Lower lobe of right lung (tissue), 2 donors: ENCODE results near the gene RPA3. TPM values are rescaled to one million over a fixed set of nuclear protein-coding genes. Genes with fewer than 3 reads are reported as not detected.
"Not testable (repeated sequence)": the region's sequence is repeated elsewhere in the genome, so short reads cannot be mapped to it uniquely, and the experiment has no call there.

Source experiments
- ATAC-seq, 2 donors: fragments of 200-7000 bp; cut with Tn5 transposase; one replicate each; pipeline ENCODE4 v1.9.1; 2020 to 2022; ENCODE audit warnings: mild to moderate bottlenecking in 2 of 2, moderate library complexity in 2 of 2
- DNase-seq: peaks from one replicate; pipeline ENCODE4 v3.0.0-alpha.2; 2020
- H3K27ac ChIP-seq: fragments of 200-600 bp; one replicate; pipeline ENCODE4 v1.8.0; 2022
- H3K27me3 ChIP-seq: fragments of 200-600 bp; one replicate; pipeline ENCODE4 v1.8.0; 2022; ENCODE audit warnings: low read depth
- H3K36me3 ChIP-seq: fragments of 200-600 bp; one replicate; pipeline ENCODE4 v1.8.0; 2022; ENCODE audit warnings: mild to moderate bottlenecking
- H3K4me1 ChIP-seq: fragments of 200-600 bp; one replicate; pipeline ENCODE4 v1.8.0; 2022
- H3K4me3 ChIP-seq: fragments of 200-600 bp; one replicate; pipeline ENCODE4 v1.8.0; 2022; ENCODE audit warnings: mild to moderate bottlenecking
- H3K9me3 ChIP-seq: fragments of 200-600 bp; one replicate; pipeline ENCODE4 v1.8.0; 2022
- intact Hi-C: fragments of 100-400 bp; cut with DNase I; formaldehyde crosslinking; loops from one replicate; pipeline ENCODE4 v1.11.0; 2022
- total RNA-seq: library from RNA; stranded (reverse); fragmentation: NEBNext Ultra II Directional; extraction: Animal tissue kit (Norgen Biotek cat#: 25700); gene quantifications from one replicate; pipeline ENCODE4 v1.2.1, GENCODE V29; 2021
- TF ChIP-seq, protein P1 (sequence below): fragments of 200-600 bp; IDR thresholded peaks from one replicate; pipeline ENCODE4 v1.8.0; 2022; ENCODE audit warnings: antibody characterized with exemption, mild to moderate bottlenecking
- donor health status: DM: no; HTN: yes; CAD: no; lungs with severe emphysema.

Gene RPA3
- total RNA-seq, 1 donor from 2014 or later = 27.4 TPM

DNA sequence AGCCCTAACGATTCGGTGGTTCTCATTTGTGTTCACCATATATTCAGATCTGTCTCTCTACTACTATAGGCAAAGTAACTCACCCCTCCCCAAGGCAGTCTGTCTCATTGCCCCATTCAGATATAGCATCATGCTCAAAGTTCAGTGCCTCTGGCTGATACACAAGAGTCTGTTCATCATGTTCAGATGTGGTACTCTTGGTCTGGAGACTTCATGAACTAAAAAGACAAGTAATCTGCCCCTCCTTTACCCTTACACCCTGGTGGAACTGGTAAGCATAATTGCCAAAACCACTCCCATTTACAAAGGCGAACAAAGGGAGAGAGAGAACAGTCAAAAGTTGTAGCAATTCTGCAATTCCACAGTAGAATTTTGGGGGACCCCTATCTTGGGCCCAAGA, 47.9 kb downstream of the RPA3 start:
- Histone ChIP-seq H3K4me3 (no peak overlapping the region), H3K36me3 (peaks cover 14% of the 10 kb centered on the region), H3K4me1 (peaks cover 8% of the 10 kb centered on the region), H3K27ac (no peak overlapping the region), H3K9me3 (no peaks in the 10 kb centered on the region), H3K27me3 (no peaks in the 10 kb centered on the region)
- ATAC-seq (no peak), DNase-seq (no peak)
- TF ChIP-seq, protein P1, sequence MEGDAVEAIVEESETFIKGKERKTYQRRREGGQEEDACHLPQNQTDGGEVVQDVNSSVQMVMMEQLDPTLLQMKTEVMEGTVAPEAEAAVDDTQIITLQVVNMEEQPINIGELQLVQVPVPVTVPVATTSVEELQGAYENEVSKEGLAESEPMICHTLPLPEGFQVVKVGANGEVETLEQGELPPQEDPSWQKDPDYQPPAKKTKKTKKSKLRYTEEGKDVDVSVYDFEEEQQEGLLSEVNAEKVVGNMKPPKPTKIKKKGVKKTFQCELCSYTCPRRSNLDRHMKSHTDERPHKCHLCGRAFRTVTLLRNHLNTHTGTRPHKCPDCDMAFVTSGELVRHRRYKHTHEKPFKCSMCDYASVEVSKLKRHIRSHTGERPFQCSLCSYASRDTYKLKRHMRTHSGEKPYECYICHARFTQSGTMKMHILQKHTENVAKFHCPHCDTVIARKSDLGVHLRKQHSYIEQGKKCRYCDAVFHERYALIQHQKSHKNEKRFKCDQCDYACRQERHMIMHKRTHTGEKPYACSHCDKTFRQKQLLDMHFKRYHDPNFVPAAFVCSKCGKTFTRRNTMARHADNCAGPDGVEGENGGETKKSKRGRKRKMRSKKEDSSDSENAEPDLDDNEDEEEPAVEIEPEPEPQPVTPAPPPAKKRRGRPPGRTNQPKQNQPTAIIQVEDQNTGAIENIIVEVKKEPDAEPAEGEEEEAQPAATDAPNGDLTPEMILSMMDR = no peak
- intact Hi-C loops = no loop called here

GRCh38 chr7:7668706-7669105, 49.7 kb downstream of the RPA3 start:
- no peaks in the 10 kb centered on the region for H3K27me3 ChIP-seq
- peaks cover 3% of the 10 kb centered on the region for H3K36me3 ChIP-seq
- TF ChIP-seq, protein P1 = no peak
- H3K4me3 ChIP-seq = no peak overlapping the region
- H3K27ac ChIP-seq = no peak overlapping the region
- no peaks in the 10 kb centered on the region for H3K9me3 ChIP-seq
- ATAC-seq (peak; percentile 67 to 70), DNase-seq (no peak)
- intact Hi-C loops = no loop called here
- peaks cover 18% of the 10 kb centered on the region for H3K4me1 ChIP-seq

GRCh38 chr7:7667187-7667586, 51.2 kb downstream of the RPA3 start:
- no peak for DNase-seq
- Histone ChIP-seq H3K9me3 (no peaks in the 10 kb centered on the region), H3K4me3 (no peak overlapping the region), H3K36me3 (no peaks in the 10 kb centered on the region), H3K27me3 (no peaks in the 10 kb centered on the region), H3K27ac (no peak overlapping the region), H3K4me1 (peaks cover 18% of the 10 kb centered on the region)
- TF ChIP-seq, protein P1 = no peak
- intact Hi-C loops = no loop called here
- no peak for ATAC-seq

DNA sequence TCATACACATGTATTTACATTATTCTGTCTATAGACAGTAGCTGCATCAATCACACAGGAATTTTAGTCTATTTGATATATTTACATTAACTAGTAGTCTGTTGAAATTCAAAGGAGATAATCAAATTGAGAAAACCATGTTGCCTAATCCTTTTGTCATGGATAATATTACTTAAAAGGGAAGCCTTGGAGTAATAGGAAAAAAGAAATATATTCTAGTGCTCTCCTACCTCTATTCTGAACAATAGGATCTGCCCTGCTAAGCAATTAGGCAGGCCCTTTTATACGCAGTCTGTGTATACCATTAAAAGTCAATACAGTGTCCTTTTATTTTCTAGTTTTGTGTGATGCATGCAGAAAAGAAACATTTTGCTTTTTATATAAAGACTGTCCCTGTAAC, 53.4 kb downstream of the RPA3 start:
- ATAC-seq = no peak
- TF ChIP-seq, protein P1 = no peak
- Histone ChIP-seq H3K36me3 (no peaks in the 10 kb centered on the region), H3K9me3 (peaks cover 2% of the 10 kb centered on the region), H3K4me1 (peaks cover 18% of the 10 kb centered on the region), H3K4me3 (no peak overlapping the region), H3K27ac (no peak overlapping the region), H3K27me3 (no peaks in the 10 kb centered on the region)
- DNase-seq = no peak
- intact Hi-C loops = no loop called here

DNA sequence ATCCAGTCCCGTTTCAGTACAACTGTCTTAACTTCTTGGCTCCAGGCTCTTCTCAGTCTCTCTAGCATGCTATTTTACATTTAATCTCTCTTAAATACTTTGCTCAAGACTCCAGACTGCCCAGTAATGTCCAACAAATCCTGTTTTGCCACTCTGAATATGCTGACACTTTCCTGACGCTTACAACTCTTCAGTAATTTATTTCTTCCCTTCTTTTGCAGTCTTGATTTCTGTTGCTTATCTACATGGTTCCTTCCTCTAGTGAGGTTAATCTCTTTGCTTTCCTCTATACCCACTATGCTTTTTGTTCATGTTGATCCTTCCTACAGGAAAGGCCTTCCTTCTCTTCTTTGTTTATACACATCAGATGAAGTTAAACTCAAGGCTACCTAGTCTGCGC, 54.1 kb downstream of the RPA3 start:
- Histone ChIP-seq H3K27ac (no peak overlapping the region), H3K9me3 (peaks cover 3% of the 10 kb centered on the region), H3K27me3 (no peaks in the 10 kb centered on the region), H3K4me3 (no peak overlapping the region), H3K36me3 (no peaks in the 10 kb centered on the region), H3K4me1 (peaks cover 18% of the 10 kb centered on the region)
- ATAC-seq (no peak), DNase-seq (no peak)
- intact Hi-C loops = no loop called here
- TF ChIP-seq, protein P1 = no peak

DNA sequence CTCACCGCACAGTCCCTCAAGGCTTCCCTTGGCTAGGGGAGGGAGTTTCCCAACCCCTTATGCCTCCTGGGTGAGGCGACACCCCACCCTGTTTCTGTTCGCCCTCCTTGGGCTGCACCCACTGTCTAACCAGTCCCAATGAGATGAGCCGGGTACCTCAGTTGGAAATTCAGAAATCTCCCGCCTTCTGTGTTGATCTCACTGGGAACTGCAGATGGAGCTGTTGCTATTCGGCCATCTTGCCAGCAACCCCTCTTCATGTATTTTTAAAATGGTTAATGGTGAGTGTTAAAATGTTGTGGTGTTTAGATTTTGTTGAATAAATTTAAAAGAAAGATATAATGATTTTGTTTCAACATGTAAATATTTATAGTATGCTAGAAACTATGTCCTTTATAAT, 55.9 kb downstream of the RPA3 start:
- DNase-seq (no peak), ATAC-seq (no peak)
- intact Hi-C loops = no loop called here
- no peak overlapping the region for H3K27ac ChIP-seq
- H3K4me3 ChIP-seq = no peak overlapping the region
- H3K36me3 ChIP-seq = no peaks in the 10 kb centered on the region
- no peaks in the 10 kb centered on the region for H3K27me3 ChIP-seq
- peaks cover 9% of the 10 kb centered on the region for H3K4me1 ChIP-seq
- TF ChIP-seq, protein P1 = no peak
- peaks cover 3% of the 10 kb centered on the region for H3K9me3 ChIP-seq

DNA sequence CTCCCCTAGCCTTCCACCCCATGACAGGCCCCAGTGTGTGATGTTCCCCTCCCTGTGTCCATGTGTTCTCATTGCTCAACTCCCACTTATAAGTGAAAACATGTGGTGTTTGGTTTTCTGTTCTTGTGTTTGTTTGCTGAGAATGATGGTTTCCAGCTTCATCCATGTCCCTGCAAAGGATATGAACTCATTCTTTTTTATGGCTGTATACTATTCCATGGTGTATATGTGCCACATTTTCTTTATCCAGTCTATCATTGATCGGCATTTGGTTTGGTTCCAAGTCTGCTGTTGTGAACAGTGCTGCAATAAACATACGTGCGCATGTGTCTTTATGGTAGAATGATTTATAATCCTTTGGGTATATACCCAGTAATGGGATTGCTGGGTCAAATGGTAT, 61.9 kb downstream of the RPA3 start:
- ATAC-seq, H3K27me3 ChIP-seq: not testable (repeated sequence)

More for the DNA sequence above, 61.9 kb downstream of the RPA3 start:
- H3K4me1 ChIP-seq, DNase-seq, H3K9me3 ChIP-seq, H3K27ac ChIP-seq, intact Hi-C loops, H3K36me3 ChIP-seq, H3K4me3 ChIP-seq: not testable (repeated sequence)
